ENCODE measurements around the gene TRIM42. TPM values are rescaled to one million over a fixed set of nuclear protein-coding genes. Genes with fewer than 3 reads are reported as not detected.

TRIM42 gene
- total RNA-seq, 1 experiment from 2014 or later: not detected

DNA sequence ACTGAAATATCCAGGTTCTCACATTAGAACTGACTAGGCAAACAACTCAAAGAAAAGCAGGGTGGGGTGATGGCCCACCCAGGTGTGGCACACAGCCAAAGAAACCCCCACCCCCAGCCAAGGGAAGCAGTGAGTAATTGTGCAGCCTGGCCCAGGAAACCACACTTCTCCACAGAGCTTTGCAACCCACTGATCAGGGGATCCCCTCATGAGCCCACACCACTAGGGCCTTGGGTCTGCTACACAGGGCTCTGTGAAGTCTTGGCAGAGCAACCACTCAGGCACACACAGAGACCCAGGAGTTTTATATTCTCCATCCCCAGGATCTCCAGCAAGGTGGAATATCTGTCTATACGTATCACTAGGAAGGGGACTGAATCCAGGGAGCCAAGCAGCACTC lies 22.2 kb upstream of the TRIM42 start:
- no peak overlapping the region for H3K4me2 ChIP-seq (ENCODE audit: low read depth, low read length, poor library complexity, severe bottlenecking)
- no peak overlapping the region for H3K9ac ChIP-seq (ENCODE audit: low read length)
- no peaks in the 10 kb centered on the region for H3K9me2 ChIP-seq (replicated peaks; ENCODE audit: insufficient read depth, low read length)
- H3K27ac ChIP-seq (ENCODE audit: low read length): no peak overlapping the region
- no peaks in the 10 kb centered on the region for H3K27me3 ChIP-seq (ENCODE audit: low read length)
- no peaks in the 10 kb centered on the region for H3K4me1 ChIP-seq (ENCODE audit: low read length)
- no peaks in the 10 kb centered on the region for H4K20me1 ChIP-seq (ENCODE audit: insufficient read depth, low read depth, low read length)
- no peaks in the 10 kb centered on the region for H3K36me3 ChIP-seq (ENCODE audit: insufficient read depth, low read length)
- H3K79me2 ChIP-seq (ENCODE audit: low read length): no peaks in the 10 kb centered on the region
- no peak for DNase-seq
- no peak overlapping the region for H2AFZ ChIP-seq (ENCODE audit: low read length)
- H3K4me3 ChIP-seq (ENCODE audit: low read length): no peak overlapping the region
- H3K9me3 ChIP-seq (ENCODE audit: low read length): no peaks in the 10 kb centered on the region

DNA sequence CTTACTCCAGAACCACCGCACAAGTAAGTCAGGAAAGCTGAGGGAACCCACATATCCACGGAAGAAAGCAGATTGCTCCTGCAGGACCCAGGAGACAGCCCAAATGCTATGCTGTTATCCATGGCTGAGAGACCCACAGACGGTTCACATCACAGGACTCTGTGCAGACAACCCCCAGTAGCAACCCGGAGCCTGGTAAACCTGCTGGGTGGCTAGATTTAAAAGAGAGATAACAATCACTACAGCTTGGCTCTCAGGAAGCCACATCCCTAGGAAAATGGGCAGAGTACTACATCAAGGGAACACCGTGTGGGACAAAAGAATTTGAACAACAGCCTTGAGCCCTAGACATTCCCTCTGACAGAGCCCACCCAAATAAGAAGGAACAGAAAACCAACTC lies 13.8 kb upstream of the TRIM42 start:
- Histone ChIP-seq H3K4me1 (ENCODE audit: low read length) (no peaks in the 10 kb centered on the region), H3K4me2 (ENCODE audit: low read depth, low read length, poor library complexity, severe bottlenecking) (no peak overlapping the region), H3K27me3 (ENCODE audit: low read length) (0 out of 2 replicates have a peak, but pooled peaks cover 2% of the 10 kb centered on the region), H3K36me3 (ENCODE audit: insufficient read depth, low read length) (no peaks in the 10 kb centered on the region), H3K9ac (ENCODE audit: low read length) (no peak overlapping the region), H3K9me3 (ENCODE audit: low read length) (no peaks in the 10 kb centered on the region), H3K27ac (ENCODE audit: low read length) (no peak overlapping the region), H3K9me2 (replicated peaks; ENCODE audit: insufficient read depth, low read length) (no peaks in the 10 kb centered on the region), H4K20me1 (ENCODE audit: insufficient read depth, low read depth, low read length) (no peaks in the 10 kb centered on the region), H3K4me3 (ENCODE audit: low read length) (no peak overlapping the region), H2AFZ (ENCODE audit: low read length) (no peak overlapping the region), H3K79me2 (ENCODE audit: low read length) (no peaks in the 10 kb centered on the region)
- DNase-seq: no peak

DNA sequence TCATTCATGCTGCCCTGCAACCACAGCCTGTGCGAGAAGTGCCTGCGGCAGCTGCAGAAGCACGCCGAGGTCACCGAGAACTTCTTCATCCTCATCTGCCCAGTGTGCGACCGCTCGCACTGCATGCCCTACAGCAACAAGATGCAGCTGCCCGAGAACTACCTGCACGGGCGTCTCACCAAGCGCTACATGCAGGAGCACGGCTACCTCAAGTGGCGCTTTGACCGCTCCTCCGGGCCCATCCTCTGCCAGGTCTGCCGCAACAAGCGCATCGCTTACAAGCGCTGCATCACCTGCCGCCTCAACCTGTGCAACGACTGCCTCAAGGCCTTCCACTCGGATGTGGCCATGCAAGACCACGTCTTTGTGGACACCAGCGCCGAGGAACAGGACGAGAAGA lies 4.7 kb downstream of the TRIM42 start:
- H3K4me1 ChIP-seq (ENCODE audit: low read length): no peaks in the 10 kb centered on the region
- H2AFZ ChIP-seq (ENCODE audit: low read length): no peak overlapping the region
- no peaks in the 10 kb centered on the region for H4K20me1 ChIP-seq (ENCODE audit: insufficient read depth, low read depth, low read length)
- no peak overlapping the region for H3K4me2 ChIP-seq (ENCODE audit: low read depth, low read length, poor library complexity, severe bottlenecking)
- no peaks in the 10 kb centered on the region; the same call in none of the 2 replicates for H3K27me3 ChIP-seq (ENCODE audit: low read length)
- no peaks in the 10 kb centered on the region for H3K9me2 ChIP-seq (replicated peaks; ENCODE audit: insufficient read depth, low read length)
- H3K79me2 ChIP-seq (ENCODE audit: low read length): no peaks in the 10 kb centered on the region
- DNase-seq: no peak
- H3K9me3 ChIP-seq (ENCODE audit: low read length): no peaks in the 10 kb centered on the region
- no peaks in the 10 kb centered on the region for H3K36me3 ChIP-seq (ENCODE audit: insufficient read depth, low read length)
- no peak overlapping the region for H3K4me3 ChIP-seq (ENCODE audit: low read length)
- H3K9ac ChIP-seq (ENCODE audit: low read length): no peak overlapping the region
- no peak overlapping the region for H3K27ac ChIP-seq (ENCODE audit: low read length)

DNA sequence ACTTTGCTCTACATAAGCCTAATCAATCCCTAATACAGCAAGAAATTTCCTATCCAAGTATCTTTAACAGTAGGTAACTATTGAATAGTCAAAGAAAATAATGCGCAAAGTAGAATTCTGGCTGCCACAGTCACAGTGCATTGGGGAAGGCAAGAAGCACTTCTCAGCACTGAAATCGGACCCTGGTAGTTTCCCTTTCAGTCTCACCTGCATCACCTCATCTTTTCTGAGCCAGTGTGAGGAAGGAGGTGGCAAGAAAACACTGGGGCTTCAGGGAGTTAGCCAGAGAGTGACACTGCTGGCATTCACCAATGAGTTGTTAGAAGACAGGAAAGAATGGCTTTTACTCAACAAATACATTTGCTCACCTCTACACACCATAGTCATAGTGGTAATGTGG lies 8.3 kb downstream of the TRIM42 start:
- H2AFZ ChIP-seq (ENCODE audit: low read length): no peak overlapping the region
- H3K4me2 ChIP-seq (ENCODE audit: low read depth, low read length, poor library complexity, severe bottlenecking): no peak overlapping the region
- no peaks in the 10 kb centered on the region for H4K20me1 ChIP-seq (ENCODE audit: insufficient read depth, low read depth, low read length)
- H3K9me2 ChIP-seq (replicated peaks; ENCODE audit: insufficient read depth, low read length): no peaks in the 10 kb centered on the region
- H3K9ac ChIP-seq (ENCODE audit: low read length): no peak overlapping the region
- H3K9me3 ChIP-seq (ENCODE audit: low read length): no peaks in the 10 kb centered on the region
- H3K4me1 ChIP-seq (ENCODE audit: low read length): no peaks in the 10 kb centered on the region
- no peak overlapping the region for H3K4me3 ChIP-seq (ENCODE audit: low read length)
- H3K27ac ChIP-seq (ENCODE audit: low read length): no peak overlapping the region
- no peaks in the 10 kb centered on the region for H3K36me3 ChIP-seq (ENCODE audit: insufficient read depth, low read length)
- DNase-seq: no peak
- H3K27me3 ChIP-seq (ENCODE audit: low read length): no peaks in the 10 kb centered on the region; the same call in 1 of the 2 replicates
- H3K79me2 ChIP-seq (ENCODE audit: low read length): no peaks in the 10 kb centered on the region

DNA sequence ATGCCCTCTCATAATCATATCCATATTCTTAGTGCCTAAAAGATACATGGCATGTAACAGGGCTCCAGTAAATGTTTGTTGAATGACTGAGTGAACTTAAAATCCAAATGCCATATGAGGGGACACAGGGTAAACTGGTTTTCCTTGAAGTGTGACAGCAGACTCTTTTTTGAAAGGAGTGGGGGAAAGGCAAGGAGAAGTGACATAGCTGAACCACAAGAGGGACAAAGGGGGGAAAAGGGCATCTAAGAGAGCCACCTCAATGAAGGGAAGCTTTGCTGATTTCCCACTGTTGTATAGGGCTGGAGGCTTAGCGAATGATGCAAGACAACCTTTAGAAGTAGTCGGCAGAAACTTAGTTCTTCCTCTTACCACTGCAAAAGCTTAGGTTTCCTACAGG lies 9.1 kb downstream of the TRIM42 start:
- H3K4me1 ChIP-seq (ENCODE audit: low read length): no peaks in the 10 kb centered on the region
- no peak overlapping the region for H3K27ac ChIP-seq (ENCODE audit: low read length)
- no peaks in the 10 kb centered on the region for H4K20me1 ChIP-seq (ENCODE audit: insufficient read depth, low read depth, low read length)
- no peak for DNase-seq
- no peaks in the 10 kb centered on the region for H3K79me2 ChIP-seq (ENCODE audit: low read length)
- no peak overlapping the region for H3K4me3 ChIP-seq (ENCODE audit: low read length)
- H3K9me3 ChIP-seq (ENCODE audit: low read length): no peaks in the 10 kb centered on the region
- no peak overlapping the region for H3K4me2 ChIP-seq (ENCODE audit: low read depth, low read length, poor library complexity, severe bottlenecking)
- H3K27me3 ChIP-seq (ENCODE audit: low read length): no peaks in the 10 kb centered on the region; the same call in 1 of the 2 replicates
- H3K9ac ChIP-seq (ENCODE audit: low read length): no peak overlapping the region
- H3K36me3 ChIP-seq (ENCODE audit: insufficient read depth, low read length): no peaks in the 10 kb centered on the region
- no peaks in the 10 kb centered on the region for H3K9me2 ChIP-seq (replicated peaks; ENCODE audit: insufficient read depth, low read length)
- no peak overlapping the region for H2AFZ ChIP-seq (ENCODE audit: low read length)

DNA sequence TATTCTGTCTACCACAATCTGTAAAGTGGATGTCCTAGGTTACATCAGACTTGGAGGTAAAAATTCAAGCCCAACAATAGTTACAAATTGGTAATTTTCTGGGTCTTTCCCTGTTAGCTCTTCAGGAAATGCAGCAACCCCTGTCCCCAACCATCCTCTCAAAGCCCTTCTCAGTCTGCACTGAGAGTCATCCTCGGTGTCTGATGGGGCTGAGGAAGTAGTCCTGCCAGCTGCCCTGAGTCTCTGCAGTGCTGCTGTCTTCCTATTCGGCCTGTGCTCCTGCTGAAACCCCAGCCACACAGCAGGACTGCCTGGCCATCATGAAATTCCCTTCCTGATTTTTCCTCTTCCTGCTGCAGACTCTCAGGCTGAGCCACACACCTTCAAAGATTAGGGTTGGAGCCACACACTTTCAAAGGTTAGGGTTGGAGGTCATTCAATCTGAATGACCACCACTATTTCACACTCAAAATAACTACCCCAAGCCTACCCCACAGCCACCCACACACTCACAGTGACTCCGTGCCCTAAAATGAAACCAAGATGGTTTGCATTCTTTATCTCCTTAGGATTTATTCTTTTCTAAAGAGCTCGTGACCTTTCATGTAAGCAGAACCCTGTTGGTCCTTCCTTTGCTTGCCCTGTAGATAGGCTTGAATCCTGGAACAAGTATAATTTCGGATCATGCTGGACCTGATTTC lies 17.6 kb downstream of the TRIM42 start:
- DNase-seq: no peak
- Histone ChIP-seq H3K27ac (ENCODE audit: low read length) (no peak overlapping the region), H3K27me3 (ENCODE audit: low read length) (no peaks in the 10 kb centered on the region), H3K36me3 (ENCODE audit: insufficient read depth, low read length) (no peaks in the 10 kb centered on the region), H3K4me1 (ENCODE audit: low read length) (no peaks in the 10 kb centered on the region), H4K20me1 (ENCODE audit: insufficient read depth, low read depth, low read length) (no peaks in the 10 kb centered on the region), H3K4me2 (ENCODE audit: low read depth, low read length, poor library complexity, severe bottlenecking) (no peak overlapping the region), H3K79me2 (ENCODE audit: low read length) (no peaks in the 10 kb centered on the region), H2AFZ (ENCODE audit: low read length) (no peak overlapping the region), H3K4me3 (ENCODE audit: low read length) (no peak overlapping the region), H3K9ac (ENCODE audit: low read length) (no peak overlapping the region), H3K9me2 (replicated peaks; ENCODE audit: insufficient read depth, low read length) (no peaks in the 10 kb centered on the region), H3K9me3 (ENCODE audit: low read length) (no peaks in the 10 kb centered on the region)

DNA sequence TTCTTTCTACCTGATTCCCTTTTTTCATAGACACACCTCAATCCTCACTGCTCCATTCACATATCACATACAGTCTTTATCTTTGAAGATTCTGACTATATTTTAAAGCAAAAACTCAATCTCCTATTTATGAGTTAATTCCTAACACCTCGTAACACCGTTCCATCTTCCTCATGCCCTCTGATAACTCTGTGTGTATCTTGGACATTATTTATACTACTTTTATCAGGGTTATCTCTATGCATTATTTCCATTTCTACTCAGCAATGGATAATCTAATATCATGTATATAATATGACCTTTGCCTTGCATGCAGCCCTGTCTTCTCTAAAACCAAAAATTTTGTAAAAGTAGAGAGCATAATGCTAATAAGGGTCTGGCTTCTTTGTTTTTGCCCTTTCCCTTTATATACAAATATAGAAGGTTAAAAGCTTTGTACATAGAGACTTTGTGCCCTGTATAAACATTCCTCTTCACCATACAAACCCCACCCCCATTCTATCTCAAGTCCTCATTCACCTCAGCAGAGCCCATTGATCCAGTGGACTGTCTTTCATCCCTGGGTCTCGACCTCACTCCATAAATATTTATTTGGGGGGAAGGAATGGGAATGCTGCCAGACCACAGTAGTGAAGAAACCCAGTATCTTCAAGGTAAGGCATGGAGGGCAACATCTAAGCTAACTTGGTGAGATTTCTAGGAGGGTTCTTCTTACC lies 21.8 kb downstream of the TRIM42 start:
- H3K4me1 ChIP-seq (ENCODE audit: low read length): no peaks in the 10 kb centered on the region
- DNase-seq: no peak
- no peak overlapping the region for H3K4me2 ChIP-seq (ENCODE audit: low read depth, low read length, poor library complexity, severe bottlenecking)

DNA sequence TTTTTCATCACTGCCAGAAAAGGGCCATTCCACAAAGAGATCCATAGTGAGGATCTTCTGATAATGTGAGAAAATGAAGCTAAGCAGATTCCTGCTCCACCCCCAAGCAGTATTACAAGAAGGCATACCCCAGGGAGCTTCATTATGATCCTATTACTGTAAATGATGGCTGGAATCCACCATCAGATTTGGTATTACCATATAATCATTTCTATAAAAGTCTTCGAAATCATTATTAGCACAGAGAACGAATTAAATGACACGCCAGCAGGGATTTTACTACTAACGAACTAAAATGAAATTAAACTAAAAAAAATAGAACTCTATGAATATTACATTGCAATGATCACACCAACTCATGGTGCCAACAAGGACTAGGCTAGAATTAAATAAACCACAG lies 24.4 kb downstream of the TRIM42 start:
- Histone ChIP-seq H3K79me2 (ENCODE audit: low read length) (no peaks in the 10 kb centered on the region), H3K4me1 (ENCODE audit: low read length) (no peaks in the 10 kb centered on the region), H3K9me3 (ENCODE audit: low read length) (no peaks in the 10 kb centered on the region), H3K4me2 (ENCODE audit: low read depth, low read length, poor library complexity, severe bottlenecking) (no peak overlapping the region), H3K4me3 (ENCODE audit: low read length) (no peak overlapping the region), H4K20me1 (ENCODE audit: insufficient read depth, low read depth, low read length) (no peaks in the 10 kb centered on the region), H3K27me3 (ENCODE audit: low read length) (no peaks in the 10 kb centered on the region), H3K9ac (ENCODE audit: low read length) (no peak overlapping the region), H3K27ac (ENCODE audit: low read length) (no peak overlapping the region), H2AFZ (ENCODE audit: low read length) (no peak overlapping the region), H3K9me2 (replicated peaks; ENCODE audit: insufficient read depth, low read length) (no peaks in the 10 kb centered on the region), H3K36me3 (ENCODE audit: insufficient read depth, low read length) (no peaks in the 10 kb centered on the region)
- DNase-seq: no peak

More for the DNA sequence above, 21.8 kb downstream of the TRIM42 start:
- Histone ChIP-seq H3K27ac (ENCODE audit: low read length) (no peak overlapping the region), H4K20me1 (ENCODE audit: insufficient read depth, low read depth, low read length) (no peaks in the 10 kb centered on the region), H3K9me2 (replicated peaks; ENCODE audit: insufficient read depth, low read length) (no peaks in the 10 kb centered on the region), H3K27me3 (ENCODE audit: low read length) (no peaks in the 10 kb centered on the region), H3K9ac (ENCODE audit: low read length) (no peak overlapping the region), H2AFZ (ENCODE audit: low read length) (no peak overlapping the region), H3K79me2 (ENCODE audit: low read length) (no peaks in the 10 kb centered on the region), H3K9me3 (ENCODE audit: low read length) (no peaks in the 10 kb centered on the region), H3K4me3 (ENCODE audit: low read length) (no peak overlapping the region), H3K36me3 (ENCODE audit: insufficient read depth, low read length) (no peaks in the 10 kb centered on the region)

Data from Karpas-422 (cell line).